Measurements from ENCODE around the gene ADGRF3.
A peak's percentile ranks its signal among the peaks of the same experiment; 100 is the strongest.

The ADGRF3 gene

GRCh38 chr2:26346454-26347053, at the start of gene ADGRF3:
ADGRF3 (minus strand) TSS chr2:26346789; CDS start chr2:26346234, 555 bp downstream.
- no peak for TF ChIP-seq CTCF (conservative IDR thresholded peaks at IDR 0.05; ENCODE audit: low read depth, low read length)
- DNase-seq (ENCODE audit: low read depth) = peak; percentile 56
- peak within 1 kb of the TSS; percentile 98 for H3K4me3 ChIP-seq (ENCODE audit: low read depth, low read length)

GRCh38 chr2:26395394-26395793, 48.8 kb upstream of the ADGRF3 start:
- DNase-seq (ENCODE audit: low read depth) = no peak
- no peak overlapping the region for H3K4me3 ChIP-seq (ENCODE audit: low read depth, low read length)

GRCh38 chr2:26394694-26395093, 48.1 kb upstream of the ADGRF3 start:
- peak; percentile 42 for DNase-seq (ENCODE audit: low read depth)
- TF ChIP-seq CTCF (conservative IDR thresholded peaks at IDR 0.05; ENCODE audit: low read depth, low read length) = no peak
- H3K4me3 ChIP-seq (ENCODE audit: low read depth, low read length) = no peak overlapping the region

More at GRCh38 chr2:26395394-26395793, 48.8 kb upstream of the ADGRF3 start:
- peak; percentile 22 for TF ChIP-seq CTCF (conservative IDR thresholded peaks at IDR 0.05; ENCODE audit: low read depth, low read length)

GRCh38 chr2:26387189-26387588, 40.6 kb upstream of the ADGRF3 start:
- H3K4me3 ChIP-seq (ENCODE audit: low read depth, low read length) = no peak overlapping the region
- DNase-seq (ENCODE audit: low read depth) = no peak
- TF ChIP-seq CTCF (conservative IDR thresholded peaks at IDR 0.05; ENCODE audit: low read depth, low read length) = no peak

- DNase-seq (ENCODE audit: low read depth) = no peak
- TF ChIP-seq CTCF (conservative IDR thresholded peaks at IDR 0.05; ENCODE audit: low read depth, low read length) = no peak
- H3K4me3 ChIP-seq (ENCODE audit: low read depth, low read length) = no peak overlapping the region
These were observed 38.0 kb upstream of the ADGRF3 start for GRCh38 chr2:26384597-26384996.

GRCh38 chr2:26384183-26384582, 37.6 kb upstream of the ADGRF3 start:
- no peak overlapping the region for H3K4me3 ChIP-seq (ENCODE audit: low read depth, low read length)
- no peak for TF ChIP-seq CTCF (conservative IDR thresholded peaks at IDR 0.05; ENCODE audit: low read depth, low read length)
- DNase-seq (ENCODE audit: low read depth) = no peak

GRCh38 chr2:26382564-26382963, 36.0 kb upstream of the ADGRF3 start:
- H3K4me3 ChIP-seq (ENCODE audit: low read depth, low read length) = no peak overlapping the region
- peak; percentile 16 for DNase-seq (ENCODE audit: low read depth)
- no peak for TF ChIP-seq CTCF (conservative IDR thresholded peaks at IDR 0.05; ENCODE audit: low read depth, low read length)

All from choroid plexus epithelial cell (primary cell).